Spleen (tissue), 7 donors: Measurements from ENCODE around the gene PSMB9.

Experiments
- CTCF ChIP-seq, 11 experiments: fragments of 200-600 bp in 7 of 11; fragments of 450-650 bp in 4 of 11; sonication (generic) in 4 of 11; IDR thresholded peaks in 8 of 11; conservative IDR thresholded peaks in 3 of 11; 1 replicate in 7 of 11; 2 replicates in 4 of 11; pipeline versions ENCODE4 v1.4.0 to v1.8.0; 2016 to 2021; ENCODE audit warnings: antibody characterized with exemption in 11 of 11, inconsistent platforms in 4 of 11, mild to moderate bottlenecking in 1 of 11
- POLR2A ChIP-seq, 3 donors: fragments of 450-650 bp; IDR thresholded peaks; one replicate each; pipeline ENCODE4 v1.5.1; 2017; ENCODE audit warnings: antibody characterized with exemption in 3 of 3, mild to moderate bottlenecking in 1 of 3
- POLR2AphosphoS5 ChIP-seq, 3 donors: sonication (generic); formaldehyde crosslinking; IDR thresholded peaks; one replicate each; pipeline ENCODE4 v1.5.1; 2017; ENCODE audit warnings: antibody characterized with exemption in 3 of 3
- donor health status: DM: no; HTN: no; CAD: no; lungs with moderate emphysema.
- donor health status: DM: no; HTN: no; CAD: no.
- donor health status: DM: no; HTN: no; CAD: no.

- TF ChIP-seq CTCF (IDR thresholded peaks at IDR 0.05 in 8 of 11, conservative IDR thresholded peaks at IDR 0.05 in 3 of 11) (no peak), POLR2AphosphoS5 (IDR thresholded peaks at IDR 0.05) (no peak), POLR2A (IDR thresholded peaks at IDR 0.05) (no peak)
Measured at GRCh38 chr6:32879691-32880090, 25.7 kb downstream of the PSMB9 start.
